Heart right ventricle (tissue), 16 donors: ENCODE measurements around the gene MED20. TPM values are rescaled to one million over a fixed set of nuclear protein-coding genes. Genes with fewer than 3 reads are reported as not detected.

Source experiments
- ATAC-seq, 8 donors: fragments of 200-7000 bp; cut with Tn5 transposase; one replicate each; pipeline ENCODE4 v1.9.1; 2020; ENCODE audit warnings: mild to moderate bottlenecking in 8 of 8, moderate library complexity in 8 of 8, moderate number of reproducible peaks in 1 of 8
- DNase-seq, 2 donors: peaks; one replicate each; pipeline ENCODE4 v3.0.0-alpha.2; 2020
- H3K27ac ChIP-seq, 10 donors: fragments of 200-600 bp; sonication (generic) in 2 of 10; one replicate each; pipeline versions ENCODE4 v1.5.0 to v1.8.0; 2020 to 2022; ENCODE audit warnings: mild to moderate bottlenecking in 3 of 10
- H3K27me3 ChIP-seq, 7 donors: fragments of 200-600 bp; one replicate each; pipeline ENCODE4 v1.8.0; 2021 to 2022; ENCODE audit warnings: mild to moderate bottlenecking in 2 of 7
- H3K36me3 ChIP-seq, 9 donors: fragments of 200-600 bp; sonication (generic) in 1 of 9; one replicate each; pipeline versions ENCODE4 v1.5.0 to v1.8.0; 2020 to 2022; ENCODE audit warnings: mild to moderate bottlenecking in 2 of 9
- H3K4me1 ChIP-seq, 9 donors: fragments of 200-600 bp; sonication (generic) in 1 of 9; one replicate each; pipeline versions ENCODE4 v1.5.0 to v1.8.0; 2020 to 2022; ENCODE audit warnings: mild to moderate bottlenecking in 4 of 9
- H3K4me3 ChIP-seq, 10 donors: fragments of 200-600 bp; sonication (generic) in 2 of 10; one replicate each; pipeline versions ENCODE4 v1.5.0 to v1.8.0; 2020 to 2022; ENCODE audit warnings: mild to moderate bottlenecking in 7 of 10, moderate library complexity in 2 of 10
- H3K9me3 ChIP-seq, 11 donors: fragments of 200-600 bp in 10 of 11; sonication (generic) in 2 of 11; one replicate each; pipeline versions ENCODE4 v1.5.0 to v1.8.0; 2013 to 2022; ENCODE audit warnings: mild to moderate bottlenecking in 2 of 11, control low read depth in 1 of 11, moderate library complexity in 1 of 11
- WGBS, 2 donors: extraction: QIAGEN DNeasy Blood & Tissue Kit; methylation state at CpG; one replicate each; pipeline ENCODE4 v1.1.7; 2013; ENCODE audit warnings: inconsistent platforms in 1 of 2; 5-methylcytosine and 5-hydroxymethylcytosine counted together
- intact Hi-C, 10 donors: fragments of 100-400 bp; cut with DNase I; formaldehyde crosslinking; loops; one replicate each; pipeline versions ENCODE4 v1.11.1 to v1.14.2; 2022
- long read RNA-seq, 3 donors: library from polyadenylated mRNA; unstranded; transcript quantifications; one replicate each; pipeline ENCODE4 v2.0.0, GENCODE V29; 2020 to 2021
- polyA plus RNA-seq, 2 donors: library from polyadenylated mRNA; stranded (reverse); fragments of 200-250 nt; gene quantifications; one replicate each; pipeline ENCODE4 v1.2.3, GENCODE V29; 2013
- total RNA-seq, 10 donors: library from RNA; stranded (reverse); fragmentation: NEBNext Ultra II Directional in 3 of 10; extraction: Animal tissue kit (Norgen Biotek cat#: 25700) in 3 of 10; gene quantifications; one replicate each; pipeline versions ENCODE4 v1.2.1 to v1.2.4, GENCODE V29; 2021 to 2023
- TF ChIP-seq, protein P1 (sequence below), 9 donors: fragments of 200-600 bp; sonication (generic) in 2 of 9; IDR thresholded peaks; one replicate each; pipeline versions ENCODE4 v1.5.0 to v1.8.0; 2021 to 2022; ENCODE audit warnings: antibody characterized with exemption in 9 of 9, mild to moderate bottlenecking in 5 of 9, moderate library complexity in 1 of 9
- donor health status: Arrhythmogenic right ventricular cardiomyopathy.
- donor health status: ischemic (EF 13 %, LVEDD 7.1; RV severe dilation, severe dysfunction).
- donor health status: healthy with polysubstance abuse.
- donor health status: DM: no; HTN: yes; CAD: no.
- donor health status: DM: no; HTN: no; CAD: no.
- donor health status: ischemic (EF 25% LVEDD 6.9; RV normal size, moderate dysfunction).
- donor health status: ischemic (EF 25% LVEDD 5.7; RV mildly dilated, moderate dysfunction).
- donor health status: healthy.
- donor health status: DM: yes; HTN: yes; CAD: no.
- donor health status: Ischemic cardiomyopathy.
- donor health status: ischemic (EF 35%, LVEDD 5.7; RV mildly dilated, moderate dysfunction).
- donor health status: nonischemic (EF 11% LVEDD 7.7; RV severe dilation, severe dysfunction).
- donor health status: DM: yes; HTN: yes; CAD: no.
- donor health status: PGD.
- donor health status: ischemic (EF 29% LVEDD 5.4; RV normal size, mild dysfunction).
- donor health status: nonischemic (EF 23%, LVEDD 6.1; RV moderate dilation, normal function).

Gene MED20, protein sequence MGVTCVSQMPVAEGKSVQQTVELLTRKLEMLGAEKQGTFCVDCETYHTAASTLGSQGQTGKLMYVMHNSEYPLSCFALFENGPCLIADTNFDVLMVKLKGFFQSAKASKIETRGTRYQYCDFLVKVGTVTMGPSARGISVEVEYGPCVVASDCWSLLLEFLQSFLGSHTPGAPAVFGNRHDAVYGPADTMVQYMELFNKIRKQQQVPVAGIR
- total RNA-seq, result 10 to 100 TPM; 12.6 to 21.5 (median 17.3) TPM
- polyA plus RNA-seq, result 10 to 100 TPM; 11.0 to 11.1 TPM
- long read RNA-seq, donor 1, transcript MED20-201 (4 exons, 2,438 nt), result major isoform, 7 of 7 reads
- long read RNA-seq, donor 1, partial matches to known transcripts, result 0 of 7 reads
- long read RNA-seq, donor 1, other reads (novel, unspliced or antisense), result 0 of 7 reads
- long read RNA-seq, donor 2, transcript MED20-201 (4 exons, 2,438 nt), result major isoform, 5 of 10 reads
- long read RNA-seq, donor 2, partial matches to known transcripts, result 4 of 10 reads
- long read RNA-seq, donor 2, other reads (novel, unspliced or antisense), result 1 of 10 reads
- long read RNA-seq, donor 3, transcript MED20-201 (4 exons, 2,438 nt), result major isoform, 33 of 47 reads
- long read RNA-seq, donor 3, partial matches to known transcripts, result 3 of 47 reads
- long read RNA-seq, donor 3, other reads (novel, unspliced or antisense), result 7 of 47 reads

GRCh38 chr6:41920921-41921711, at the start of gene MED20, which contains the start of gene BYSL:
Gene MED20 (minus strand): TSS chr6:41921139. CDS start chr6:41921018, 121 bp downstream.
Gene BYSL (plus strand): TSS chr6:41921499. CDS start chr6:41921563, 64 bp downstream.
- H3K36me3 ChIP-seq, result peaks cover 0 to 27% (median 2%) of the 10 kb centered on the region in 9 donors
- WGBS, 2 donors, result 0% methylated on average over 55 of the region's 55 CpGs
- intact Hi-C loops, result loop anchor here in 8 of 10 donors (1.0 to 5.0 kb wide), 8 partner anchors 16 to 134 kb away; partner anchors contain the start of genes TOMM6 (in 7 of the 8) and USP49 (in 1 of the 8)
- H3K9me3 ChIP-seq, result no peaks in the 10 kb centered on the region
- DNase-seq (peak; percentile 93 to 96), ATAC-seq (peak; percentile 98 to 99 (median 98))
- H3K27me3 ChIP-seq, result no peaks in the 10 kb centered on the region
- peaks cover 0 to 50% (median 33%) of the 10 kb centered on the region in 9 donors for H3K4me1 ChIP-seq
- TF ChIP-seq, protein P1, sequence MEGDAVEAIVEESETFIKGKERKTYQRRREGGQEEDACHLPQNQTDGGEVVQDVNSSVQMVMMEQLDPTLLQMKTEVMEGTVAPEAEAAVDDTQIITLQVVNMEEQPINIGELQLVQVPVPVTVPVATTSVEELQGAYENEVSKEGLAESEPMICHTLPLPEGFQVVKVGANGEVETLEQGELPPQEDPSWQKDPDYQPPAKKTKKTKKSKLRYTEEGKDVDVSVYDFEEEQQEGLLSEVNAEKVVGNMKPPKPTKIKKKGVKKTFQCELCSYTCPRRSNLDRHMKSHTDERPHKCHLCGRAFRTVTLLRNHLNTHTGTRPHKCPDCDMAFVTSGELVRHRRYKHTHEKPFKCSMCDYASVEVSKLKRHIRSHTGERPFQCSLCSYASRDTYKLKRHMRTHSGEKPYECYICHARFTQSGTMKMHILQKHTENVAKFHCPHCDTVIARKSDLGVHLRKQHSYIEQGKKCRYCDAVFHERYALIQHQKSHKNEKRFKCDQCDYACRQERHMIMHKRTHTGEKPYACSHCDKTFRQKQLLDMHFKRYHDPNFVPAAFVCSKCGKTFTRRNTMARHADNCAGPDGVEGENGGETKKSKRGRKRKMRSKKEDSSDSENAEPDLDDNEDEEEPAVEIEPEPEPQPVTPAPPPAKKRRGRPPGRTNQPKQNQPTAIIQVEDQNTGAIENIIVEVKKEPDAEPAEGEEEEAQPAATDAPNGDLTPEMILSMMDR (IDR thresholded peaks at IDR 0.05), result peak; percentile 97 to 100 (median 99)
- peak within 1 kb of the TSS; percentile 92 to 99 (median 98) for H3K27ac ChIP-seq
- peak within 1 kb of the TSS; percentile 57 to 91 (median 76) for H3K4me3 ChIP-seq

DNA sequence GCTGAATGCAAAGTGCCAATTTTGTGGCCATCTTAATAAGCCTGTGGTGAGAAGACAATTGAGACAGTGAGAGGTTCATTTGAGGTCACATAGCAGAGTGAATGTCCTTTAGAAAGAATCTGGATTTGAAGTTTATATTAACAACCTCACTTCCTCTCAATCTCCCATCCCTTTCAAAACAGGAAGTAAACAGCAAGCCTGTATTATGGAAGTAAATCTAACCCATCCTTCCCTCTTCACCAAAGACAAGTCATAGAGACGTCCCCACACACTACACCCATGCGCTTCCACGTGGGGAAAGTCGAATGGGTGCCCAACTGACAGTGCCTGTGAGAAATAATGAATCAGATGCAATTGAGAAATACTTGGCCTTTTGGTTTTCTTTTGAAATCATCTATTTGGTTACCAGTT, 49.5 kb upstream of the MED20 start:
- no peak overlapping the region for H3K4me3 ChIP-seq
- peak overlapping the region in 4 of 10 donors; percentile 9 to 68 (median 32) for H3K27ac ChIP-seq
- H3K9me3 ChIP-seq, result no peaks in the 10 kb centered on the region
- intact Hi-C loops, result loop anchor here in 1 of 10 donors (5.0 kb wide), 1 partner anchor 37 kb away; no protein-coding TSS in a partner anchor
- no peak for DNase-seq
- H3K36me3 ChIP-seq, result peaks cover 0 to 6% (median 0%) of the 10 kb centered on the region in 9 donors
- peaks cover 0 to 40% (median 10%) of the 10 kb centered on the region in 9 donors for H3K4me1 ChIP-seq
- 43 to 51% methylated on average over 4 of the region's 4 CpGs for WGBS, 2 donors
- H3K27me3 ChIP-seq, result no peaks in the 10 kb centered on the region
- peak in 4 of 8 donors; percentile 47 to 83 (median 60) for ATAC-seq
- TF ChIP-seq, protein P1 (IDR thresholded peaks at IDR 0.05), result no peak

DNA sequence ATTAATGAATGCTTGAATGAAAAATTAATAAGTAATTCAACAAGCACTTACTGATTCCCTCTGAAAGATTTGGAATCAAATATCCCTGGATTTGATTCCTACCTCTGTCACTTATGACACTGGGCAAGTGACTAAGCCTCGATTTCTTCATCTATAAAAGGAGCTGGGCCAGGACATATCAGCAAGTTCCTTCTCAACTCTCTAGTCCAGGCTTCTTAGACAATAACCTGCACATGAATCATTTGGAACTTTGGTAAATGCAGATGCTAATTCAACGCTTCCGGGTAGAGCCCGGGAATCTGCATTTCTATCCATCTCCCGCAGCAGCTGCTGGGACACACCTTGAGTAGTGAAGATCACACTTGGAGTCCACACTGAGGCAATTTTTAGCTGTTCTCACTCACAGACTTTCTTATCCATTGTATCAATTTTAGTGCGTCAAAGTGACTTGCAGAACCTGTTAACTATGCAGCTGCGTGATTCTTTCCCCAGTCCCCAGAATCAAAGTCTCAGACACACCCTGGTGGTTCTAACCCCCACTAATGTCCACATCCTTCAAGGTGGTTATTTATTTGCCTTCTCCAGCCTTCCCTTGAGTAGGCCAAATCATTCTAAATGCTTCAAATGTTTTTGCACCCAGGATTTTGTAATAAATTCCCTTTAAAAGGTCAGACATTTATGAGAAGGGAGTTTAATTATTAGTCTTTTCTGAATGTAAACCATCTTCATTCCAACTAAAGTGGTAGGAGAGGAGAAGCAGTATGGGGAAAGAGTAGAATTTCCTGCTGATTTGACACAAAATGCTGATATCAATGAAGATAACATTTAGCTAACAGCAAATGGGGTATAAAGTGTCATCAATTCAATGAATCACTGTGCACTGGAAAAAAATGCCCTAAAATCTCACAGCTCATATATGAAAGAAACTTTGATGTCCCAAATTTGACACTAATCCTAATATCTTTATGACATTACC, 46.7 kb upstream of the MED20 start:
- Histone ChIP-seq H3K36me3 (peaks cover 0 to 6% (median 0%) of the 10 kb centered on the region in 9 donors), H3K4me1 (peaks cover 0 to 38% (median 10%) of the 10 kb centered on the region in 9 donors), H3K27ac (no peak overlapping the region), H3K4me3 (no peak overlapping the region), H3K27me3 (no peaks in the 10 kb centered on the region), H3K9me3 (no peaks in the 10 kb centered on the region)
- intact Hi-C loops, result no loop called here
- TF ChIP-seq, protein P1 (IDR thresholded peaks at IDR 0.05), result no peak
- no peak for ATAC-seq
- 94 to 97% methylated on average over 7 of the region's 7 CpGs for WGBS, 2 donors
- no peak for DNase-seq
